GM18511 (cell line): Measurements from ENCODE around the gene GAGE13.
"Not testable (repeated sequence)": the region's sequence is repeated elsewhere in the genome, so short reads cannot be mapped to it uniquely, and the experiment has no call there.

Experiments
- ATAC-seq: cut with Tn5 transposase; IDR thresholded peaks from one replicate; pipeline ENCODE4 v1.9.1; 2021; ENCODE audit warnings: mild to moderate bottlenecking, moderate library complexity; ENCODE audit not compliant: unreplicated experiment

The GAGE13 gene

GRCh38 chrX:49331282-49331681 lies at the start of gene GAGE13:
GAGE13 (plus strand) TSS chrX:49331582; CDS start chrX:49332738, 1,156 bp downstream.
- ATAC-seq = not testable (repeated sequence)

- no peak for ATAC-seq
Measured at GRCh38 chrX:49282647-49283011, 48.8 kb upstream of the GAGE13 start.

GRCh38 chrX:49284212-49284611 lies 47.2 kb upstream of the GAGE13 start:
- ATAC-seq = no peak

- ATAC-seq = no peak
Measured at GRCh38 chrX:49286136-49286535, 45.2 kb upstream of the GAGE13 start.

- no peak for ATAC-seq
Measured at GRCh38 chrX:49286581-49286980, 44.8 kb upstream of the GAGE13 start.

- ATAC-seq = no peak
Measured at GRCh38 chrX:49287665-49288064, 43.7 kb upstream of the GAGE13 start.

GRCh38 chrX:49290215-49290614 lies 41.2 kb upstream of the GAGE13 start:
- ATAC-seq = no peak

- no peak for ATAC-seq
Measured at GRCh38 chrX:49291615-49292337, 39.6 kb upstream of the GAGE13 start.

- no peak for ATAC-seq
Measured at GRCh38 chrX:49292400-49293362, 38.7 kb upstream of the GAGE13 start.

GRCh38 chrX:49299293-49299692 lies 32.1 kb upstream of the GAGE13 start:
- ATAC-seq = not testable (repeated sequence)

- ATAC-seq = no peak
Measured at GRCh38 chrX:49300703-49301102, 30.7 kb upstream of the GAGE13 start.

- no peak for ATAC-seq
Measured at GRCh38 chrX:49303346-49303745, 28.0 kb upstream of the GAGE13 start, which contains the start of gene GAGE10. GAGE10 (plus strand) TSS chrX:49303646; CDS start chrX:49304860, 1,214 bp downstream.

GRCh38 chrX:49307775-49308174 lies 23.6 kb upstream of the GAGE13 start:
- not testable (repeated sequence) for ATAC-seq

- ATAC-seq = no peak
Measured at GRCh38 chrX:49308604-49309269, 22.6 kb upstream of the GAGE13 start.

GRCh38 chrX:49309401-49309981 lies 21.9 kb upstream of the GAGE13 start:
- no peak for ATAC-seq

- ATAC-seq = no peak
Measured at GRCh38 chrX:49310371-49310770, 21.0 kb upstream of the GAGE13 start.

- ATAC-seq = no peak
Measured at GRCh38 chrX:49312176-49312575, 19.2 kb upstream of the GAGE13 start.

GRCh38 chrX:49316085-49316484 lies 15.3 kb upstream of the GAGE13 start:
- ATAC-seq = no peak

GRCh38 chrX:49321737-49322136 lies 9.6 kb upstream of the GAGE13 start, which contains the start of gene GAGE12J:
GAGE12J (plus strand) TSS chrX:49322037; CDS start chrX:49323194, 1,157 bp downstream.
- not testable (repeated sequence) for ATAC-seq

- not testable (repeated sequence) for ATAC-seq
Measured at GRCh38 chrX:49322266-49322665, 9.1 kb upstream of the GAGE13 start.

GRCh38 chrX:49323735-49324134 lies 7.6 kb upstream of the GAGE13 start:
- not testable (repeated sequence) for ATAC-seq
